HG03442 (cell line): ENCODE results near the gene CDC20.

Experiments
- ATAC-seq: cut with Tn5 transposase; IDR thresholded peaks from one replicate; pipeline ENCODE4 v1.9.1; 2021; ENCODE audit warnings: mild to moderate bottlenecking, moderate library complexity; ENCODE audit not compliant: unreplicated experiment

CDC20 gene

GRCh38 chr1:43358746-43359693 lies at the start of gene CDC20:
TSS of gene CDC20 (plus strand) at chr1:43358981. CDS start at chr1:43359216, 235 bp downstream.
- ATAC-seq = peak; percentile 91

GRCh38 chr1:43309405-43310025 lies 49.3 kb upstream of the CDC20 start:
- no peak for ATAC-seq

- no peak for ATAC-seq
Observed at GRCh38 chr1:43311521-43311920, 47.3 kb upstream of the CDC20 start.

- no peak for ATAC-seq
Observed at GRCh38 chr1:43312212-43312623, 46.6 kb upstream of the CDC20 start.

- no peak for ATAC-seq
Observed at GRCh38 chr1:43312663-43313515, 45.9 kb upstream of the CDC20 start.

GRCh38 chr1:43313771-43314170 lies 45.0 kb upstream of the CDC20 start:
- no peak for ATAC-seq

GRCh38 chr1:43314233-43314632 lies 44.5 kb upstream of the CDC20 start:
- no peak for ATAC-seq

- ATAC-seq = no peak
Observed at GRCh38 chr1:43315481-43315880, 43.3 kb upstream of the CDC20 start.

- ATAC-seq = no peak
Observed at GRCh38 chr1:43315963-43316737, 42.6 kb upstream of the CDC20 start.

GRCh38 chr1:43316738-43317520 lies 41.9 kb upstream of the CDC20 start:
- ATAC-seq = no peak

- no peak for ATAC-seq
Observed at GRCh38 chr1:43317817-43318471, 40.8 kb upstream of the CDC20 start.

GRCh38 chr1:43318831-43319230 lies 40.0 kb upstream of the CDC20 start:
- no peak for ATAC-seq

- no peak for ATAC-seq
Observed at GRCh38 chr1:43319288-43319687, 39.5 kb upstream of the CDC20 start.

GRCh38 chr1:43319766-43320165 lies 39.0 kb upstream of the CDC20 start:
- no peak for ATAC-seq

- no peak for ATAC-seq
Observed at GRCh38 chr1:43321331-43321891, 37.4 kb upstream of the CDC20 start.

GRCh38 chr1:43322506-43322905 lies 36.3 kb upstream of the CDC20 start:
- no peak for ATAC-seq

- no peak for ATAC-seq
Observed at GRCh38 chr1:43324810-43325209, 34.0 kb upstream of the CDC20 start.

GRCh38 chr1:43325381-43325780 lies 33.4 kb upstream of the CDC20 start:
- no peak for ATAC-seq
